ENCODE results near the gene SAMD1.
"Not testable (repeated sequence)": the region's sequence is repeated elsewhere in the genome, so short reads cannot be mapped to it uniquely, and the experiment has no call there.

The SAMD1 gene

GRCh38 chr19:14061081-14061749 lies 29.3 kb downstream of the SAMD1 start:
- DNase-seq (ENCODE audit: low read depth in 2 of 2) = no peak

- DNase-seq (ENCODE audit: low read depth in 2 of 2) = no peak
These were observed 30.8 kb downstream of the SAMD1 start for GRCh38 chr19:14059652-14060155.

GRCh38 chr19:14059093-14059480 lies 31.5 kb downstream of the SAMD1 start:
- DNase-seq (ENCODE audit: low read depth in 2 of 2) = no peak

- no peak for DNase-seq (ENCODE audit: low read depth in 2 of 2)
These were observed 32.1 kb downstream of the SAMD1 start for GRCh38 chr19:14058182-14059092.

- DNase-seq (ENCODE audit: low read depth in 2 of 2) = no peak
These were observed 33.7 kb downstream of the SAMD1 start for GRCh38 chr19:14056741-14057356.

GRCh38 chr19:14056069-14056666 lies 34.4 kb downstream of the SAMD1 start:
- DNase-seq (ENCODE audit: low read depth in 2 of 2) = no peak

GRCh38 chr19:14055396-14055795 lies 35.2 kb downstream of the SAMD1 start:
- no peak for DNase-seq (ENCODE audit: low read depth in 2 of 2)

- no peak for DNase-seq (ENCODE audit: low read depth in 2 of 2)
These were observed 35.8 kb downstream of the SAMD1 start for GRCh38 chr19:14054721-14055120.

GRCh38 chr19:14054099-14054498 lies 36.5 kb downstream of the SAMD1 start:
- DNase-seq (ENCODE audit: low read depth in 2 of 2) = no peak

- no peak for DNase-seq (ENCODE audit: low read depth in 2 of 2)
These were observed 37.1 kb downstream of the SAMD1 start for GRCh38 chr19:14053500-14053899.

GRCh38 chr19:14053032-14053431 lies 37.5 kb downstream of the SAMD1 start:
- no peak for DNase-seq (ENCODE audit: low read depth in 2 of 2)

- DNase-seq (ENCODE audit: low read depth in 2 of 2) = no peak
These were observed 38.1 kb downstream of the SAMD1 start for GRCh38 chr19:14052470-14052869.

- DNase-seq (ENCODE audit: low read depth in 2 of 2) = no peak
These were observed 38.6 kb downstream of the SAMD1 start for GRCh38 chr19:14051980-14052379.

GRCh38 chr19:14050961-14051360 lies 39.6 kb downstream of the SAMD1 start:
- DNase-seq (ENCODE audit: low read depth in 2 of 2) = not testable (repeated sequence)

- DNase-seq (ENCODE audit: low read depth in 2 of 2) = no peak
These were observed 40.0 kb downstream of the SAMD1 start for GRCh38 chr19:14050512-14050911.

- no peak for DNase-seq (ENCODE audit: low read depth in 2 of 2)
These were observed 42.0 kb downstream of the SAMD1 start for GRCh38 chr19:14048443-14049153.

GRCh38 chr19:14047866-14048265 lies 42.7 kb downstream of the SAMD1 start:
- DNase-seq (ENCODE audit: low read depth in 2 of 2) = not testable (repeated sequence)

GRCh38 chr19:14042659-14043608 lies 47.6 kb downstream of the SAMD1 start:
- DNase-seq (ENCODE audit: low read depth in 2 of 2) = peak in 1 of 2 experiments; percentile 4

- no peak for DNase-seq (ENCODE audit: low read depth in 2 of 2)
These were observed 51.4 kb downstream of the SAMD1 start for GRCh38 chr19:14039181-14039580.
